ENCODE measurements around the gene CAMTA1.

GRCh38 chr1:7656557-7657215, 871.4 kb downstream of the CAMTA1 start:
- TF ChIP-seq POLR2A (IDR thresholded peaks at IDR 0.05), result no peak
- TF ChIP-seq, protein P1, sequence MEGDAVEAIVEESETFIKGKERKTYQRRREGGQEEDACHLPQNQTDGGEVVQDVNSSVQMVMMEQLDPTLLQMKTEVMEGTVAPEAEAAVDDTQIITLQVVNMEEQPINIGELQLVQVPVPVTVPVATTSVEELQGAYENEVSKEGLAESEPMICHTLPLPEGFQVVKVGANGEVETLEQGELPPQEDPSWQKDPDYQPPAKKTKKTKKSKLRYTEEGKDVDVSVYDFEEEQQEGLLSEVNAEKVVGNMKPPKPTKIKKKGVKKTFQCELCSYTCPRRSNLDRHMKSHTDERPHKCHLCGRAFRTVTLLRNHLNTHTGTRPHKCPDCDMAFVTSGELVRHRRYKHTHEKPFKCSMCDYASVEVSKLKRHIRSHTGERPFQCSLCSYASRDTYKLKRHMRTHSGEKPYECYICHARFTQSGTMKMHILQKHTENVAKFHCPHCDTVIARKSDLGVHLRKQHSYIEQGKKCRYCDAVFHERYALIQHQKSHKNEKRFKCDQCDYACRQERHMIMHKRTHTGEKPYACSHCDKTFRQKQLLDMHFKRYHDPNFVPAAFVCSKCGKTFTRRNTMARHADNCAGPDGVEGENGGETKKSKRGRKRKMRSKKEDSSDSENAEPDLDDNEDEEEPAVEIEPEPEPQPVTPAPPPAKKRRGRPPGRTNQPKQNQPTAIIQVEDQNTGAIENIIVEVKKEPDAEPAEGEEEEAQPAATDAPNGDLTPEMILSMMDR (IDR thresholded peaks at IDR 0.05), result no peak

Measured in prostate gland (tissue), 2 donors.